Measurements from ENCODE around the gene PPP2R3B.

GRCh38 chrX:347351-348117 is 39.2 kb downstream of the PPP2R3B start:
- no peak for TF ChIP-seq EP300 (IDR thresholded peaks at IDR 0.05; ENCODE audit: borderline replicate concordance)
- no peak for TF ChIP-seq YY1 (IDR thresholded peaks at IDR 0.05; ENCODE audit: low read depth)
- TF ChIP-seq CEBPB (IDR thresholded peaks at IDR 0.05): no peak
- TF ChIP-seq CREB1 (IDR thresholded peaks at IDR 0.05; ENCODE audit: low read depth): no peak
- no peak for TF ChIP-seq TEAD4 (IDR thresholded peaks at IDR 0.05)
- TF ChIP-seq, protein P1, sequence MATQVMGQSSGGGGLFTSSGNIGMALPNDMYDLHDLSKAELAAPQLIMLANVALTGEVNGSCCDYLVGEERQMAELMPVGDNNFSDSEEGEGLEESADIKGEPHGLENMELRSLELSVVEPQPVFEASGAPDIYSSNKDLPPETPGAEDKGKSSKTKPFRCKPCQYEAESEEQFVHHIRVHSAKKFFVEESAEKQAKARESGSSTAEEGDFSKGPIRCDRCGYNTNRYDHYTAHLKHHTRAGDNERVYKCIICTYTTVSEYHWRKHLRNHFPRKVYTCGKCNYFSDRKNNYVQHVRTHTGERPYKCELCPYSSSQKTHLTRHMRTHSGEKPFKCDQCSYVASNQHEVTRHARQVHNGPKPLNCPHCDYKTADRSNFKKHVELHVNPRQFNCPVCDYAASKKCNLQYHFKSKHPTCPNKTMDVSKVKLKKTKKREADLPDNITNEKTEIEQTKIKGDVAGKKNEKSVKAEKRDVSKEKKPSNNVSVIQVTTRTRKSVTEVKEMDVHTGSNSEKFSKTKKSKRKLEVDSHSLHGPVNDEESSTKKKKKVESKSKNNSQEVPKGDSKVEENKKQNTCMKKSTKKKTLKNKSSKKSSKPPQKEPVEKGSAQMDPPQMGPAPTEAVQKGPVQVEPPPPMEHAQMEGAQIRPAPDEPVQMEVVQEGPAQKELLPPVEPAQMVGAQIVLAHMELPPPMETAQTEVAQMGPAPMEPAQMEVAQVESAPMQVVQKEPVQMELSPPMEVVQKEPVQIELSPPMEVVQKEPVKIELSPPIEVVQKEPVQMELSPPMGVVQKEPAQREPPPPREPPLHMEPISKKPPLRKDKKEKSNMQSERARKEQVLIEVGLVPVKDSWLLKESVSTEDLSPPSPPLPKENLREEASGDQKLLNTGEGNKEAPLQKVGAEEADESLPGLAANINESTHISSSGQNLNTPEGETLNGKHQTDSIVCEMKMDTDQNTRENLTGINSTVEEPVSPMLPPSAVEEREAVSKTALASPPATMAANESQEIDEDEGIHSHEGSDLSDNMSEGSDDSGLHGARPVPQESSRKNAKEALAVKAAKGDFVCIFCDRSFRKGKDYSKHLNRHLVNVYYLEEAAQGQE (IDR thresholded peaks at IDR 0.05; ENCODE audit: low read depth): no peak
- no peak for TF ChIP-seq FOXM1 (IDR thresholded peaks at IDR 0.05; ENCODE audit: borderline replicate concordance, low read depth)
- no peak for TF ChIP-seq MAX (IDR thresholded peaks at IDR 0.05)
- no peak for TF ChIP-seq EGR1 (IDR thresholded peaks at IDR 0.05)
